Natural killer cell treated with Interleukin-12 subunit alpha and Interleukin-12 subunit beta and Interleukin-15 and Interleukin-18, amount 100 ng/mL, for 72 hours (primary cell): ENCODE data around the gene VMP1. TPM values are rescaled to one million over a fixed set of nuclear protein-coding genes. Genes with fewer than 3 reads are reported as not detected.

ENCODE experiments used
- ATAC-seq, 2 donors: fragments of 150-1000 bp; cut with Tn5 transposase in 1 of 2; sonication (Bioruptor Pico), chemical (Tn5 transposase) in 1 of 2; 2 replicates each; pipeline ENCODE4 v1.10.0; 2021
- DNase-seq: peaks from one replicate; pipeline ENCODE4 v3.0.0; 2022; ENCODE audit warnings: low spot score
- H3K27ac Mint-ChIP-seq, 2 donors: 1 replicate in 1 of 2; 2 replicates in 1 of 2; pipeline ENCODE4 v1.8.0; 2022; ENCODE audit warnings: mixed read lengths in 2 of 2, mild to moderate bottlenecking in 1 of 2, moderate library complexity in 1 of 2
- H3K27me3 Mint-ChIP-seq, 2 donors: 1 replicate in 1 of 2; 2 replicates in 1 of 2; pipeline ENCODE4 v1.8.0; 2022; ENCODE audit warnings: mixed read lengths in 2 of 2
- H3K36me3 Mint-ChIP-seq: one replicate; pipeline ENCODE4 v1.8.0; 2022; ENCODE audit warnings: mixed read lengths
- H3K4me1 Mint-ChIP-seq, 2 donors: 1 replicate in 1 of 2; 2 replicates in 1 of 2; pipeline ENCODE4 v1.8.0; 2022; ENCODE audit warnings: low read depth in 2 of 2, mixed read lengths in 2 of 2, mild to moderate bottlenecking in 1 of 2
- H3K4me3 Mint-ChIP-seq: one replicate; pipeline ENCODE4 v1.8.0; 2022; ENCODE audit warnings: mixed read lengths
- H3K9me3 Mint-ChIP-seq: 2 replicates; pipeline ENCODE4 v1.8.0; 2022; ENCODE audit warnings: mixed read lengths
- total RNA-seq, 2 donors: library from RNA; stranded (reverse); gene quantifications; one replicate each; pipeline ENCODE4 v1.2.3, GENCODE V29; 2022

VMP1 gene
- total RNA-seq, result 100 to 1,000 TPM; 225 to 292 TPM

GRCh38 chr17:59707149-59707970 lies at the start of gene VMP1, which contains the start of gene PTRH2:
Gene VMP1, plus strand, starts transcription at chr17:59707654. Its CDS starts 23,793 bp downstream, at chr17:59731447.
Gene PTRH2, minus strand, starts transcription at chr17:59707430. Its CDS starts 9,452 bp downstream, at chr17:59697978.
- Mint-ChIP-seq H3K36me3 (peaks cover 16% of the 10 kb centered on the region), H3K27ac (peak within 1 kb of the TSS; percentile 97 to 98), H3K9me3 (no peaks in the 10 kb centered on the region), H3K27me3 (no peaks in the 10 kb centered on the region), H3K4me3 (peak within 1 kb of the TSS; percentile 95), H3K4me1 (peaks cover 40 to 46% of the 10 kb centered on the region in 2 donors)
- ATAC-seq (peak; percentile 99 to 100), DNase-seq (peak; percentile 96)

DNA sequence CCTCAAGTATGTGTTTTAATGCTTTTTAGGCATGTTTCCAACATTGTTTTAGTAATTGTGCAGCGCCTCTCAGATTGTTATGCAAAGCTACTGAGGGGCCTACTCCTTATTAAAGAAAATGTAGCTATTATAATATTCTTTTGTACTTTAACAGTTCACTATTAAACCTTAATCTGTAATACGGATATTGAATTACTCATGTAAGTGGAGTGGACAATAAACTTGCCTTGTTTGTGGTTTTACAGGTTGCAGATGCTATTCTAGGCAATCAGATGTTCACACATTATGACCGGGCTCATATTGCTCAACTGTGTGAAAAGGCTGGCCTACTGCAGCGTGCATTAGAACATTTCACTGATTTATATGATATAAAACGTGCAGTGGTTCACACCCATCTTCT lies 41.2 kb upstream of the VMP1 start:
- Mint-ChIP-seq H3K4me1 (peaks cover 0 to 6% of the 10 kb centered on the region in 2 donors), H3K4me3 (no peak overlapping the region), H3K9me3 (no peaks in the 10 kb centered on the region), H3K27ac (no peak overlapping the region), H3K36me3 (peaks cover 17% of the 10 kb centered on the region), H3K27me3 (no peaks in the 10 kb centered on the region)
- DNase-seq (no peak), ATAC-seq (peak in 1 of 2 donors; percentile 49)

- H3K4me3 Mint-ChIP-seq, result no peak overlapping the region
- H3K27ac Mint-ChIP-seq, result peak overlapping the region in 1 of 2 donors; percentile 25
- peaks cover 26% of the 10 kb centered on the region for H3K36me3 Mint-ChIP-seq
- H3K4me1 Mint-ChIP-seq, result peaks cover 2 to 15% of the 10 kb centered on the region in 2 donors
- ATAC-seq (no peak), DNase-seq (no peak)
- H3K9me3 Mint-ChIP-seq, result no peaks in the 10 kb centered on the region
- H3K27me3 Mint-ChIP-seq, result no peaks in the 10 kb centered on the region
Observed at GRCh38 chr17:59668816-59669215, 38.6 kb upstream of the VMP1 start.

DNA sequence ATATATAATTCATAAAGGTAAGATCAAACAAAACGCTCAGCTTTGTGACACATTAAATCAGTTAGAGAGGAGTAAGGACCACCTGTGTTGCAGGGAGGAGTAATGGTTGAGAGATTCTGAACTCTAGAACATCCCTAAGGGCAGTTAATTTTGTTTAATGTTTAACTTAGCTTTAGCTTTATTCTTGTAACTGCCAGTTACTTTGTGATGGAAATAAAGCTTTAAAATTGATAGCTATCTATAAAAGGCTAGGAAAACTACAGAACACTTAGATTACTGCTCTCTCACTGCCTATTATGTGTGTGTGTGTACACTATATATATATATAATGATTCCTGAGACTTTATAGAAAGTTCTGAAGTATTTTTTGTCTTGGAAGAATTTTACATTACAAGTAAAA lies 38.0 kb upstream of the VMP1 start:
- peaks cover 2 to 15% of the 10 kb centered on the region in 2 donors for H3K4me1 Mint-ChIP-seq
- no peak for DNase-seq
- no peak for ATAC-seq
- H3K27ac Mint-ChIP-seq, result peak overlapping the region; percentile 25 to 55
- no peaks in the 10 kb centered on the region for H3K27me3 Mint-ChIP-seq
- H3K36me3 Mint-ChIP-seq, result peaks cover 21% of the 10 kb centered on the region
- H3K9me3 Mint-ChIP-seq, result no peaks in the 10 kb centered on the region
- no peak overlapping the region for H3K4me3 Mint-ChIP-seq

- ATAC-seq, result no peak
- no peak overlapping the region for H3K4me3 Mint-ChIP-seq
- no peaks in the 10 kb centered on the region for H3K27me3 Mint-ChIP-seq
- H3K27ac Mint-ChIP-seq, result peak overlapping the region; percentile 39 to 55
- H3K4me1 Mint-ChIP-seq, result peaks cover 2 to 15% of the 10 kb centered on the region in 2 donors
- peaks cover 16% of the 10 kb centered on the region for H3K36me3 Mint-ChIP-seq
- DNase-seq, result no peak
- no peaks in the 10 kb centered on the region for H3K9me3 Mint-ChIP-seq
Observed at GRCh38 chr17:59669944-59670343, 37.5 kb upstream of the VMP1 start.

GRCh38 chr17:59671386-59671785 lies 36.1 kb upstream of the VMP1 start:
- ATAC-seq (no peak), DNase-seq (no peak)
- Mint-ChIP-seq H3K27ac (peak overlapping the region; percentile 2 to 38), H3K4me3 (no peak overlapping the region), H3K9me3 (no peaks in the 10 kb centered on the region), H3K4me1 (peaks cover 2 to 15% of the 10 kb centered on the region in 2 donors), H3K27me3 (no peaks in the 10 kb centered on the region), H3K36me3 (peaks cover 13% of the 10 kb centered on the region)

- no peak overlapping the region for H3K4me3 Mint-ChIP-seq
- H3K27ac Mint-ChIP-seq, result peak overlapping the region in 1 of 2 donors; percentile 47
- ATAC-seq (no peak), DNase-seq (no peak)
- H3K27me3 Mint-ChIP-seq, result no peaks in the 10 kb centered on the region
- no peaks in the 10 kb centered on the region for H3K9me3 Mint-ChIP-seq
- peaks cover 2 to 11% of the 10 kb centered on the region in 2 donors for H3K4me1 Mint-ChIP-seq
- H3K36me3 Mint-ChIP-seq, result peaks cover 19% of the 10 kb centered on the region
Observed at GRCh38 chr17:59675231-59675630, 32.2 kb upstream of the VMP1 start.

DNA sequence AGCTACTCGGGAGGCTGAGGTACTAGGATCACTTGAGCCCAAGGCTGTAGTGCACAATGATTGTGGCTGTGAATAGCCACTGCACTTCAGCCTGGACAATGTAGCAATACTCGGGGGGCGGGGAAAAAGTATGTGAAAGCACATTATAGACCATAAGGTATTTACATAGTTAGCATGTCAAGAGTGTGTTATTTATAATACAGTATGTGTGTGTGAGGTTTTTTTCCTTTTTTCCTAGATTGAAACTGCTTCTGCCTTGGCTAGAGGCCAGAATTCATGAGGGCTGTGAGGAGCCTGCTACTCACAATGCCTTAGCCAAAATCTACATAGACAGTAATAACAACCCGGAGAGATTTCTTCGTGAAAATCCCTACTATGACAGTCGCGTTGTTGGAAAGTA lies 30.7 kb upstream of the VMP1 start:
- ATAC-seq, result no peak
- H3K9me3 Mint-ChIP-seq, result no peaks in the 10 kb centered on the region
- H3K36me3 Mint-ChIP-seq, result peaks cover 19% of the 10 kb centered on the region
- no peak for DNase-seq
- no peaks in the 10 kb centered on the region for H3K27me3 Mint-ChIP-seq
- H3K4me1 Mint-ChIP-seq, result peaks cover under 1 to 5% of the 10 kb centered on the region in 2 donors
- no peak overlapping the region for H3K27ac Mint-ChIP-seq
- no peak overlapping the region for H3K4me3 Mint-ChIP-seq

GRCh38 chr17:59678918-59679317 lies 28.5 kb upstream of the VMP1 start:
- Mint-ChIP-seq H3K36me3 (peaks cover 21% of the 10 kb centered on the region), H3K4me3 (no peak overlapping the region), H3K9me3 (no peaks in the 10 kb centered on the region), H3K4me1 (no peaks in the 10 kb centered on the region), H3K27ac (no peak overlapping the region), H3K27me3 (no peaks in the 10 kb centered on the region)
- no peak for ATAC-seq
- DNase-seq, result no peak

- H3K27ac Mint-ChIP-seq, result no peak overlapping the region
- H3K36me3 Mint-ChIP-seq, result peaks cover 21% of the 10 kb centered on the region
- no peak for DNase-seq
- no peak overlapping the region for H3K4me3 Mint-ChIP-seq
- no peaks in the 10 kb centered on the region for H3K4me1 Mint-ChIP-seq
- no peaks in the 10 kb centered on the region for H3K27me3 Mint-ChIP-seq
- H3K9me3 Mint-ChIP-seq, result no peaks in the 10 kb centered on the region
- no peak for ATAC-seq
Observed at GRCh38 chr17:59680314-59680713, 27.1 kb upstream of the VMP1 start.

DNA sequence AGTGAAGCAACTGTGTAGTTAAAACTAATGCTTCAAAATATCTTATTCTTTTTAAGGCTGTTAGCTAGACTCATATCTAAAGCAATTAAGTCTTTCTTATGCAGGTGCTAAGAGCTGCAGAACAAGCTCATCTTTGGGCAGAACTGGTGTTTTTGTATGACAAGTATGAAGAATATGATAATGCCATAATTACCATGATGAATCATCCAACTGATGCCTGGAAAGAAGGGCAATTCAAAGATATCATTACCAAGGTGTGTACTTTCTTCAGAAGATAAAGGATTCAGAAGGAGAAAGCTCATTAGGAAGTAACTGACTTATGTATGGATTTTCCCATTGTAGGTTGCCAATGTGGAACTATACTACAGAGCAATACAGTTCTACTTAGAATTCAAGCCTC lies 24.2 kb upstream of the VMP1 start:
- Mint-ChIP-seq H3K36me3 (peaks cover 30% of the 10 kb centered on the region), H3K9me3 (no peaks in the 10 kb centered on the region), H3K4me3 (no peak overlapping the region), H3K27me3 (no peaks in the 10 kb centered on the region), H3K4me1 (peaks cover 4 to 5% of the 10 kb centered on the region in 2 donors), H3K27ac (no peak overlapping the region)
- DNase-seq (no peak), ATAC-seq (no peak)

DNA sequence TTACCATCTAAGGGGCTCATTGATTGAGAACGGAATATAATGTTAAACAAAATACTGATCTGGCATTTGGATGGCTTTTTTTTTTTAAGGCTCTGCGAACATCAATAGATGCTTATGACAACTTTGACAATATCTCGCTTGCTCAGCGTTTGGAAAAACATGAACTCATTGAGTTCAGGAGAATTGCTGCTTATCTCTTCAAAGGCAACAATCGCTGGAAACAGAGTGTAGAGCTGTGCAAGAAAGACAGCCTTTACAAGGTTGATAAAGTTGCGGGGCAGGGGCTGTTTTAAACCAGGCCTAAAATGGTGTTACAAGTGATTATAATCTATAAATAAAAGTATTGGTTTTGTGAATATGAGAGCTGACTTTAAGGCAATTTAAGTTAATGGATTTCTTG lies 22.5 kb upstream of the VMP1 start:
- peaks cover 4 to 9% of the 10 kb centered on the region in 2 donors for H3K4me1 Mint-ChIP-seq
- ATAC-seq (no peak), DNase-seq (no peak)
- peaks cover 36% of the 10 kb centered on the region for H3K36me3 Mint-ChIP-seq
- no peaks in the 10 kb centered on the region for H3K27me3 Mint-ChIP-seq
- no peak overlapping the region for H3K4me3 Mint-ChIP-seq
- H3K9me3 Mint-ChIP-seq, result no peaks in the 10 kb centered on the region
- no peak overlapping the region for H3K27ac Mint-ChIP-seq

- no peak for ATAC-seq
- DNase-seq, result no peak
- peaks cover 28% of the 10 kb centered on the region for H3K36me3 Mint-ChIP-seq
- H3K27ac Mint-ChIP-seq, result peak overlapping the region; percentile 43 to 67
- H3K4me3 Mint-ChIP-seq, result no peak overlapping the region
- no peaks in the 10 kb centered on the region for H3K9me3 Mint-ChIP-seq
- peaks cover 4 to 9% of the 10 kb centered on the region in 2 donors for H3K4me1 Mint-ChIP-seq
- H3K27me3 Mint-ChIP-seq, result no peaks in the 10 kb centered on the region
Observed at GRCh38 chr17:59688008-59688407, 19.4 kb upstream of the VMP1 start.

DNA sequence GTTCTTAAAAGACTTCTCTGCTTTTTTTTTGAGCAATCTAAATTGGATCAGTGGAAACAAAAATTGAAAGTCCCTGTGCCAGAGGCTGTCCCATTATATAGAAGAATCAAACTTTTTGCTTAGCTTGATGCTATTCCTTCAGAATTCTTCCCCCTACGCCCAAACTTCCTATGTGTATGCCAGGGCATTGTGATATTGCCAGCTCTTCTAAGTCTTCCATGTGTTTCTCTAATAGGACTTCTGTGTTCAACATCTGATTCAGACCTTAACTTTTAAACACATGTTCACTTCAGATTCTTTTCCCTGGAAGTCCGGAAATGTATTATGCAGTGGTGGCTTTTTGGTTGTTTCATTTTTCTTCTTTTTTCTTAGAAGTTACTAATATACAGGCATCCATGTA lies 19.0 kb upstream of the VMP1 start:
- ATAC-seq (no peak), DNase-seq (no peak)
- peaks cover 27% of the 10 kb centered on the region for H3K36me3 Mint-ChIP-seq
- H3K27me3 Mint-ChIP-seq, result no peaks in the 10 kb centered on the region
- no peaks in the 10 kb centered on the region for H3K9me3 Mint-ChIP-seq
- H3K27ac Mint-ChIP-seq, result peak overlapping the region; percentile 43 to 67
- H3K4me1 Mint-ChIP-seq, result peaks cover 4 to 9% of the 10 kb centered on the region in 2 donors
- no peak overlapping the region for H3K4me3 Mint-ChIP-seq
